ENCODE measurements around the gene VWA5B1. TPM values are rescaled to one million over a fixed set of nuclear protein-coding genes. Genes with fewer than 3 reads are reported as not detected.

Gene VWA5B1
- total RNA-seq, 1 donor from 2014 or later, result 0.10 TPM

DNA sequence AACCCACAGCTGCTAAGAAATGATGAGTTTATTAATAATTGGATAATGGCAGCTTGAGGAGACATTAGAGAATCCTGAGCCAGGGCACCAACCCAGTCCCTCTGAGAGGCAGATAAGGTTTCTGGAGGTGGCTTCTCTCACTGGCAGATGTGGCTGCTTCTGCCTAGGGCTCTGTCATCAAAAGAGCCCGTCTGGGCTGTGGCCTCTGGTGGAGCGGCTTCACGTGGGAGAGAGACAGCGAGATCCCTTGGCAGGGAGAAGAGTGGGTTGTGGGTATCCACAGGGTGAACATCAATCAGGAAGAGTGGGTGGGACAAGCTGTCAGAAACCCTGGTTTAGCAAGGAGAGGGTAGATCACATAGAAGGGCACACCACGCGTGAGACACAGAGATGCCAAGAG, 30.0 kb downstream of the VWA5B1 start:
- peaks cover 8% of the 10 kb centered on the region for H3K27me3 Mint-ChIP-seq (ENCODE audit: unreplicated experiment)
- no peaks in the 10 kb centered on the region for H3K4me1 Mint-ChIP-seq (ENCODE audit: low read depth, unreplicated experiment)
- no peak overlapping the region for H3K27ac Mint-ChIP-seq (ENCODE audit: unreplicated experiment)
- H3K36me3 Mint-ChIP-seq (ENCODE audit: unreplicated experiment), result no peaks in the 10 kb centered on the region
- no peaks in the 10 kb centered on the region for H3K9me3 Mint-ChIP-seq (ENCODE audit: unreplicated experiment)
- DNase-seq, result no peak
- TF ChIP-seq, protein P1, sequence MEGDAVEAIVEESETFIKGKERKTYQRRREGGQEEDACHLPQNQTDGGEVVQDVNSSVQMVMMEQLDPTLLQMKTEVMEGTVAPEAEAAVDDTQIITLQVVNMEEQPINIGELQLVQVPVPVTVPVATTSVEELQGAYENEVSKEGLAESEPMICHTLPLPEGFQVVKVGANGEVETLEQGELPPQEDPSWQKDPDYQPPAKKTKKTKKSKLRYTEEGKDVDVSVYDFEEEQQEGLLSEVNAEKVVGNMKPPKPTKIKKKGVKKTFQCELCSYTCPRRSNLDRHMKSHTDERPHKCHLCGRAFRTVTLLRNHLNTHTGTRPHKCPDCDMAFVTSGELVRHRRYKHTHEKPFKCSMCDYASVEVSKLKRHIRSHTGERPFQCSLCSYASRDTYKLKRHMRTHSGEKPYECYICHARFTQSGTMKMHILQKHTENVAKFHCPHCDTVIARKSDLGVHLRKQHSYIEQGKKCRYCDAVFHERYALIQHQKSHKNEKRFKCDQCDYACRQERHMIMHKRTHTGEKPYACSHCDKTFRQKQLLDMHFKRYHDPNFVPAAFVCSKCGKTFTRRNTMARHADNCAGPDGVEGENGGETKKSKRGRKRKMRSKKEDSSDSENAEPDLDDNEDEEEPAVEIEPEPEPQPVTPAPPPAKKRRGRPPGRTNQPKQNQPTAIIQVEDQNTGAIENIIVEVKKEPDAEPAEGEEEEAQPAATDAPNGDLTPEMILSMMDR (IDR thresholded peaks at IDR 0.05; ENCODE audit: partially characterized antibody, unreplicated experiment), result no peak
- H3K4me3 Mint-ChIP-seq (ENCODE audit: unreplicated experiment), result no peak overlapping the region

DNA sequence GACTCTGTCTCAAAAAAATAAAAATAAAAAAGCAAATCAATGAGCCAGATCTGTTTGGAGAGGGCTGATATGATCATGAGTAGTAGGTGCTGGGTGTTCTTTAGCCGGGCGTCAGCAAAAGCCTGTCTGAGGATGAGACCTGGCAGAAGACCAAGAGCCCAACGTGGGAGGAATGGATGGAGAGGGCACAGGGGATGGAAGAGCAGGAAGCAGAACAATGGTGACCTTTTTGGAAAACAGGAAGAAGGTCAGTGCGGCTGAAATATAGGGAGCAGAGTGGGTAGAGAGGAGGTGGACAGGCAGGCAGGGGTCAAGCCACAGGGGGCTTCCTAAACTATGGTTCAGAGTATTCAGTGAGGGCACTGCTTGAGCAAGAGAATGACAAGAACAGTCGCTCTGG, 30.9 kb downstream of the VWA5B1 start:
- TF ChIP-seq, protein P1 (IDR thresholded peaks at IDR 0.05; ENCODE audit: partially characterized antibody, unreplicated experiment), result no peak
- H3K27me3 Mint-ChIP-seq (ENCODE audit: unreplicated experiment), result peaks cover 8% of the 10 kb centered on the region
- no peak for DNase-seq
- H3K4me3 Mint-ChIP-seq (ENCODE audit: unreplicated experiment), result no peak overlapping the region
- H3K4me1 Mint-ChIP-seq (ENCODE audit: low read depth, unreplicated experiment), result no peaks in the 10 kb centered on the region
- no peaks in the 10 kb centered on the region for H3K9me3 Mint-ChIP-seq (ENCODE audit: unreplicated experiment)
- H3K36me3 Mint-ChIP-seq (ENCODE audit: unreplicated experiment), result no peaks in the 10 kb centered on the region
- H3K27ac Mint-ChIP-seq (ENCODE audit: unreplicated experiment), result no peak overlapping the region

DNA sequence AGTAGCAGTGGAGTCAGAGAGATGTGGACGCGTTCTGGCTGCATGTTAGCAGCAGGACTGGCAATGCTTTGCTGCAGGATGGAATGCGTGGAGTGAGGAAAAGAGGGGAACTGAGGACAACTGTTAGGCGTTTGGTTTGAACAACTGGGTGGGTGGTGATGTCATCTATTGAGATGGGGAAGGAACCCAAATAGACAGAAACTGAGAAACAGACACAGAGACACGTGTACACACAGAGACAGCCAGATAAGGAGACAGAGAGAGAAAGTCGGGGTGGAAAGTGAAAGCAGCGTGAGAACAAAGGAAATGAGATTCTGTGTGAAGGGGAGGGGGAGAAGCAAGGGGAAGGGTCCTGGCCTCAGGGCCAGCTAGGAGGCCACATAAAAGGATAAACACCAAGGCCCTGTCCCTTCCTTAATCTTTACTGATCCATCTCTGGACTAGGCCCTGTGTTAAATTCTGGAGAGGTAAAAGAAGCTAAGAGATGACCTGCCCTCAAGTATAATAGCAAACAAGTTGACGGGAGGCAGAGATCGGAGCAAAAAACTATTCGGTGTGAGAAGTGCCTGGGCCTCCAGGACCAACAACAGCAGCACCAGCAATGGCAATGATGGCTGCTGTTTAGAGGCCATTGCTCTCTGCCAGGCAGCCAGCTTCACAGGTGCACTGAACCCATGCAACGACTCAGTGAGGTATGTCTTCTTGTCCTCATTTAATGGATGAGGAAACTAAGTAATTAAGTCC, 31.6 kb downstream of the VWA5B1 start:
- Mint-ChIP-seq H3K4me3 (ENCODE audit: unreplicated experiment) (no peak overlapping the region), H3K4me1 (ENCODE audit: low read depth, unreplicated experiment) (no peaks in the 10 kb centered on the region), H3K9me3 (ENCODE audit: unreplicated experiment) (no peaks in the 10 kb centered on the region), H3K27ac (ENCODE audit: unreplicated experiment) (no peak overlapping the region), H3K27me3 (ENCODE audit: unreplicated experiment) (peaks cover 8% of the 10 kb centered on the region), H3K36me3 (ENCODE audit: unreplicated experiment) (no peaks in the 10 kb centered on the region)
- TF ChIP-seq, protein P1 (IDR thresholded peaks at IDR 0.05; ENCODE audit: partially characterized antibody, unreplicated experiment), result no peak
- DNase-seq, result no peak

DNA sequence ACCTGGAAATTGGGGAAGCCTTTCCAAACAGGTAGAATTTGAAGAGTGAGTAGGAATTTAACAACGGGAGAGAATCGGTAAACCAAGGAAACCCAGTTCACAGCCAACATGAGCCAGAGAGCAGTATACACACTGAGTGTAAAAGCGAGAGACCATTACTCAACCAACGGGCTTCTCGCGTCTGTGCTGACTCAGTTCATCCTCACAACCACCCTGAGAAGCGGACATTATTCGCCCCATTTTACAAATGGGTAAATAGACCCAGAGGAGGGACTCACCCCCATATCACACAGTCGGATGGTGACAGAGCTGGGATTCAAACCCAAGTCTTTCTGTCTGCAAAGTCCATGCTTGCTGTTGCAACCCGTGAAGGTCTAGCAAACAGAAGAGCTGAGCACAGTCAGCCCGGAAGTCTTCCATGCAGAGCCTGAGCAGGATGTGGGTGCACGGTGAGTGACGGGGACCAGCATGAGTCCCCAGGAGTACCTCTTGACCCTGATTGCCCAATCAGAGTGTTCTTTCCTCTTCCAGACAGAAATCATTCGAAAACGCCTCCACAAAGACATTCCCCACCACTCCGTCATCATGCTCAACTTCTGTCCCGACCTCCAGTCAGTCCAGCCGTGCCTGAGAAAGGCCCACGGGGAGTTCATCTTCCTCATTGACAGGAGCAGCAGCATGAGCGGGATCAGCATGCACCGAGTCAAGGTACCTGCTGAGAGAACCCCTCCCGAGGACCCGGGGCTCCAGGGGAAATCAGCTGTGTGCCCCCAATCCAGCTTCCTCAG, 32.3 kb downstream of the VWA5B1 start:
- H3K27me3 Mint-ChIP-seq (ENCODE audit: unreplicated experiment), result peaks cover 8% of the 10 kb centered on the region
- H3K4me1 Mint-ChIP-seq (ENCODE audit: low read depth, unreplicated experiment), result no peaks in the 10 kb centered on the region
- no peaks in the 10 kb centered on the region for H3K36me3 Mint-ChIP-seq (ENCODE audit: unreplicated experiment)
- no peak overlapping the region for H3K27ac Mint-ChIP-seq (ENCODE audit: unreplicated experiment)
- no peak overlapping the region for H3K4me3 Mint-ChIP-seq (ENCODE audit: unreplicated experiment)
- TF ChIP-seq, protein P1 (IDR thresholded peaks at IDR 0.05; ENCODE audit: partially characterized antibody, unreplicated experiment), result no peak
- no peak for DNase-seq
- H3K9me3 Mint-ChIP-seq (ENCODE audit: unreplicated experiment), result no peaks in the 10 kb centered on the region

DNA sequence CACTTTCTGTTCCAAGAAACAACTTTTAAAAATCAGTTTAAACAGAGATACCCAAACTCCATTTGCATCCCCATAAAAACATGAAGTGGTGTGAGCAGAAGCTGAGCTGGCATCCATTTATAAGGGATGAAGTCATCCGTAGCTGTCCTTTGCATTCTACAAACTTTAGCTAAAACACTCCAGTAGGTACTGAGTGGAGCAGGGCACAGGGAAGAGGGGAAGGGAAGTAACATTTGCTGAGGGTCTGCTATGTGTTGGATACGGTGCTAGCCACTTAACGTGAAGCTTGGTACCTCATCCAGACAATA, 32.9 kb downstream of the VWA5B1 start:
- no peaks in the 10 kb centered on the region for H3K36me3 Mint-ChIP-seq (ENCODE audit: unreplicated experiment)
- H3K27ac Mint-ChIP-seq (ENCODE audit: unreplicated experiment), result no peak overlapping the region
- DNase-seq, result no peak
- no peaks in the 10 kb centered on the region for H3K4me1 Mint-ChIP-seq (ENCODE audit: low read depth, unreplicated experiment)
- H3K4me3 Mint-ChIP-seq (ENCODE audit: unreplicated experiment), result no peak overlapping the region
- TF ChIP-seq, protein P1 (IDR thresholded peaks at IDR 0.05; ENCODE audit: partially characterized antibody, unreplicated experiment), result no peak
- H3K27me3 Mint-ChIP-seq (ENCODE audit: unreplicated experiment), result peaks cover 9% of the 10 kb centered on the region
- H3K9me3 Mint-ChIP-seq (ENCODE audit: unreplicated experiment), result no peaks in the 10 kb centered on the region
